IMR-90 (cell line): Measurements from ENCODE around the gene ATP1A1. TPM values are rescaled to one million over a fixed set of nuclear protein-coding genes. Genes with fewer than 3 reads are reported as not detected.

Experiments used
- ATAC-seq: fragments of 200-7000 bp; cut with Tn5 transposase; 2 replicates; pipeline ENCODE4 v1.9.1; 2020; ENCODE audit warnings: low read depth, mild to moderate bottlenecking, moderate library complexity
- BruUV-seq: library from RNA; stranded (reverse); fragments of 400-500 nt; replicated peaks from 2 replicates; lab custom pipeline; 2021; lab: Mats Ljungman, UMichigan
- CTCF ChIA-PET: fragments of 300-600 bp; formaldehyde crosslinking; extraction: SDS; loops from one replicate; lab custom pipeline; 2021; ENCODE audit warnings: antibody characterized with exemption; lab: Yijun Ruan, JAX
- POLR2A ChIA-PET: fragments of 300-600 bp; sonication (Branson Sonifier 250); formaldehyde crosslinking; loops from one replicate; lab custom pipeline; 2022; ENCODE audit warnings: antibody characterized with exemption; ENCODE audit not compliant: unreplicated experiment; lab: Charles Lee
- DNase-seq: peaks from one replicate; pipeline ENCODE4 v3.0.0; 2013
- H2AFZ ChIP-seq: replicated peaks from 2 replicates; pipeline ENCODE3; 2013; ENCODE audit warnings: low read length, mild to moderate bottlenecking; ENCODE audit not compliant: poor library complexity
- H2AK5ac ChIP-seq: 2 replicates; pipeline ENCODE4 v1.6.1; 2013; ENCODE audit warnings: low read depth, low read length, inconsistent platforms
- H2AK9ac ChIP-seq: replicated peaks from 2 replicates; pipeline ENCODE3; 2013; ENCODE audit warnings: mild to moderate bottlenecking, low read depth, low read length, moderate library complexity; ENCODE audit not compliant: poor library complexity
- H2BK120ac ChIP-seq: 2 replicates; pipeline ENCODE4 v1.6.1; 2013; ENCODE audit warnings: low read depth, low read length, inconsistent platforms
- H2BK15ac ChIP-seq: 3 replicates; pipeline ENCODE4 v1.6.1; 2013; ENCODE audit warnings: low read depth, low read length, inconsistent platforms
- H2BK20ac ChIP-seq: 2 replicates; pipeline ENCODE4 v1.6.1; 2013; ENCODE audit warnings: low read depth, mild to moderate bottlenecking, inconsistent platforms, low read length, moderate library complexity
- H2BK5ac ChIP-seq: 2 replicates; pipeline ENCODE4 v1.6.1; 2013; ENCODE audit warnings: mild to moderate bottlenecking, low read depth, low read length, inconsistent platforms; ENCODE audit not compliant: poor library complexity, severe bottlenecking
- H3K14ac ChIP-seq: replicated peaks from 2 replicates; pipeline ENCODE4 v1.6.1; 2013; ENCODE audit warnings: low read depth, low read length, inconsistent platforms
- H3K18ac ChIP-seq: 2 replicates; pipeline ENCODE4 v1.6.1; 2013; ENCODE audit warnings: low read depth, low read length, control low read depth
- H3K23ac ChIP-seq: 2 replicates; pipeline ENCODE4 v1.6.1; 2013; ENCODE audit warnings: low read depth, low read length, inconsistent platforms
- H3K27ac ChIP-seq: 2 replicates; pipeline ENCODE4 v1.5.1; 2013; ENCODE audit warnings: mild to moderate bottlenecking, control low read depth, low read length; ENCODE audit not compliant: insufficient read depth
- H3K27me3 ChIP-seq: 2 replicates; pipeline ENCODE4 v1.6.1; 2013; ENCODE audit warnings: low read length; ENCODE audit not compliant: control insufficient read depth, insufficient read depth
- H3K36me3 ChIP-seq: 2 replicates; pipeline ENCODE4 v1.6.1; 2013; ENCODE audit warnings: low read length, mixed read lengths; ENCODE audit not compliant: control insufficient read depth, insufficient read depth
- H3K4ac ChIP-seq: 2 replicates; pipeline ENCODE4 v1.6.1; 2013; ENCODE audit warnings: low read depth, low read length, inconsistent platforms
- H3K4me1 ChIP-seq: 2 replicates; pipeline ENCODE4 v1.6.1; 2013; ENCODE audit warnings: low read length, mixed read lengths; ENCODE audit not compliant: control insufficient read depth, insufficient read depth
- H3K4me2 ChIP-seq: 2 replicates; pipeline ENCODE4 v1.6.1; 2013; ENCODE audit warnings: low read depth, mild to moderate bottlenecking, control low read depth, low read length, moderate library complexity
- H3K4me3 ChIP-seq: 2 replicates; pipeline ENCODE4 v1.5.1; 2013; ENCODE audit warnings: low read depth, mild to moderate bottlenecking, control low read depth, low read length, moderate library complexity; ENCODE audit not compliant: insufficient read depth
- H3K56ac ChIP-seq: 2 replicates; pipeline ENCODE4 v1.6.1; 2013; ENCODE audit warnings: low read length, inconsistent platforms; ENCODE audit not compliant: insufficient read depth; ENCODE audit errors: extremely low read depth
- H3K79me1 ChIP-seq, 2 experiments: 2 replicates each; pipeline ENCODE4 v1.6.1; 2013; ENCODE audit warnings: low read length in 2 of 2, inconsistent platforms in 1 of 2, low read depth in 1 of 2
- H3K9ac ChIP-seq: 2 replicates; pipeline ENCODE4 v1.6.1; 2013; ENCODE audit warnings: low read depth, low read length, control low read depth
- H3K9me1 ChIP-seq: 2 replicates; pipeline ENCODE4 v1.6.1; 2013; ENCODE audit warnings: low read length, inconsistent platforms; ENCODE audit not compliant: insufficient read depth
- H3K9me3 ChIP-seq: 2 replicates; pipeline ENCODE4 v1.6.1; 2013; ENCODE audit warnings: low read length; ENCODE audit not compliant: control insufficient read depth, insufficient read depth
- H4K20me1 ChIP-seq: 2 replicates; pipeline ENCODE4 v1.6.1; 2013; ENCODE audit warnings: low read length, inconsistent platforms; ENCODE audit not compliant: insufficient read depth
- H4K5ac ChIP-seq: 2 replicates; pipeline ENCODE4 v1.6.1; 2013; ENCODE audit warnings: mild to moderate bottlenecking, low read depth, low read length, control low read depth
- H4K8ac ChIP-seq, 2 experiments: 2 replicates each; pipeline ENCODE4 v1.6.1; 2013; ENCODE audit warnings: low read depth in 2 of 2, low read length in 2 of 2, control low read depth in 1 of 2, inconsistent platforms in 1 of 2
- H4K91ac ChIP-seq: 2 replicates; pipeline ENCODE4 v1.6.1; 2013; ENCODE audit warnings: low read depth, low read length, inconsistent platforms; ENCODE audit not compliant: insufficient read depth
- BHLHE40 ChIP-seq: fragments of 150-350 bp; IDR thresholded peaks from 2 replicates; pipeline ENCODE4 v1.6.1; 2016; ENCODE audit warnings: mild to moderate bottlenecking, low read depth, low read length
- CHD1 ChIP-seq: IDR thresholded peaks from 2 replicates; pipeline ENCODE4 v1.6.1; 2012; ENCODE audit warnings: low read depth, low read length, improper control_type of control experiment
- MAFK ChIP-seq: IDR thresholded peaks from 2 replicates; pipeline ENCODE4 v1.6.1; 2012; ENCODE audit warnings: low read depth, low read length, improper control_type of control experiment
- NFE2L2 ChIP-seq: fragments of 150-350 bp; IDR thresholded peaks from 2 replicates; pipeline ENCODE4 v1.6.1; 2016; ENCODE audit warnings: low read depth, mild to moderate bottlenecking, low read length
- POLR2A ChIP-seq: IDR thresholded peaks from 2 replicates; pipeline ENCODE4 v1.6.1; 2012; ENCODE audit warnings: mild to moderate bottlenecking, low read depth, low read length
- RAD21 ChIP-seq: IDR thresholded peaks from 2 replicates; pipeline ENCODE4 v1.6.1; 2012; ENCODE audit warnings: low read length, improper control_type of control experiment
- WGBS, 2 experiments: methylation state at CpG; one replicate each; pipeline versions ENCODE4 v1.1.5 to v1.1.7; 2013; ENCODE audit warnings: missing lambda C conversion rate in 2 of 2; ENCODE audit not compliant: insufficient read length in 1 of 2; ENCODE audit errors: extremely low coverage in 2 of 2; 5-methylcytosine and 5-hydroxymethylcytosine counted together
- dilution Hi-C: fragments of 300-500 bp; cut with HindIII; formaldehyde crosslinking; loops from one replicate; pipeline ENCODE4 v1.14.3; 2018; ENCODE audit warnings: low sequenced_read_pairs; ENCODE audit not compliant: unreplicated experiment
- in situ Hi-C: fragments of 300-500 bp; cut with MboI; formaldehyde crosslinking; loops from 3 replicates; pipeline ENCODE4 v1.14.3; 2019; ENCODE audit warnings: low sequenced_read_pairs, inconsistent platforms, mixed read lengths
- intact Hi-C: fragments of 100-400 bp; cut with micrococcal nuclease; formaldehyde crosslinking; loops from 2 replicates; pipeline ENCODE4 v1.10.0; 2022
- polyA plus RNA-seq, 3 experiments: library from polyadenylated mRNA; depleted of rRNA; stranded (reverse); fragments of >200 nt; gene quantifications; 2 replicates each; pipeline ENCODE4 v1.2.3, GENCODE V29; 2012; ENCODE audit warnings: low replicate concordance in 1 of 3
- total RNA-seq: library from RNA; depleted of rRNA; stranded (reverse); fragments of >200 nt; gene quantifications from 2 replicates; pipeline ENCODE4 v1.2.3, GENCODE V29; 2012
- TF ChIP-seq, protein P1 (sequence below): fragments of 150-350 bp; IDR thresholded peaks from 2 replicates; pipeline ENCODE4 v1.6.1; 2017; ENCODE audit warnings: mild to moderate bottlenecking, antibody characterized with exemption, low read length, low read depth
- TF ChIP-seq, protein P2 (sequence below): conservative IDR thresholded peaks from 2 replicates; pipeline ENCODE4 v1.5.1; 2012; ENCODE audit warnings: mild to moderate bottlenecking, low read depth, low read length, improper control_type of control experiment

Gene ATP1A1
- total and polyA plus RNA-seq, 2 of the 4 experiments (the other 2 are of a cell fraction): 116 to 125 TPM

DNA sequence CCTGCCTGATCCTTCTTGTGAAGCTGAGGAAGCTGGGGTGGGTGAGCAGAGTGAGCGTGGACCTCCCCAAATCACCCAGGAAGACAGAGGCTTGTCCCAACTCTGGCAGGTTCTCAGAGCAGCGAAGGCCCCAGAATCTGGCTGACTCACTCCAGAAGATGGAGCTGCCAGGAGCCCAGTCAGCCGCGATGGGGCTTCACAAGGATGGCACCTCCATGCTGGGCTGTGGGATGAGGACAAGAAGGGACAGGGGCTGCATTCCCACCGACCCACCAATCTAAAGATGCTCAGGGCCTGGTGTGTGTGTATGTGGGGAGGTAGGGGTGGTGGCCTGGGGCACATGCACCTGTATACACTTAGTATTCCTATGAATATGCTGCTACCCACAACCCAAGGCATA is 52.9 kb downstream of the ATP1A1 start:
- H3K27me3 ChIP-seq: peaks cover 15% of the 10 kb centered on the region
- no peak for ATAC-seq
- H3K18ac ChIP-seq: no peak overlapping the region
- H4K8ac ChIP-seq: no peak overlapping the region
- no peak overlapping the region for H4K5ac ChIP-seq
- no peak overlapping the region for H3K27ac ChIP-seq
- H2BK120ac ChIP-seq: no peak overlapping the region
- ChIA-PET POLR2A (interaction anchor here (0.6 kb wide), 1 partner anchor 31 kb away, joined by 6 read pairs; no protein-coding TSS in a partner anchor), CTCF (no interaction called here)
- no peak overlapping the region for H2AK5ac ChIP-seq
- no CpG with 5 or more reads among the region's 5 CpGs for WGBS, 2 experiments
- H3K56ac ChIP-seq: no peak overlapping the region
- no peak overlapping the region for H2BK20ac ChIP-seq
- no peak overlapping the region for H3K4me2 ChIP-seq
- H3K4me1 ChIP-seq: no peaks in the 10 kb centered on the region
- no peak overlapping the region for H2BK15ac ChIP-seq
- no peak overlapping the region for H3K9ac ChIP-seq
- no TSS peak for BruUV-seq
- H3K4me3 ChIP-seq: no peak overlapping the region
- no peak overlapping the region for H3K14ac ChIP-seq
- TF ChIP-seq RAD21: no peak
- TF ChIP-seq POLR2A: no peak
- no peak for TF ChIP-seq CHD1
- TF ChIP-seq MAFK: no peak
- TF ChIP-seq, protein P1, sequence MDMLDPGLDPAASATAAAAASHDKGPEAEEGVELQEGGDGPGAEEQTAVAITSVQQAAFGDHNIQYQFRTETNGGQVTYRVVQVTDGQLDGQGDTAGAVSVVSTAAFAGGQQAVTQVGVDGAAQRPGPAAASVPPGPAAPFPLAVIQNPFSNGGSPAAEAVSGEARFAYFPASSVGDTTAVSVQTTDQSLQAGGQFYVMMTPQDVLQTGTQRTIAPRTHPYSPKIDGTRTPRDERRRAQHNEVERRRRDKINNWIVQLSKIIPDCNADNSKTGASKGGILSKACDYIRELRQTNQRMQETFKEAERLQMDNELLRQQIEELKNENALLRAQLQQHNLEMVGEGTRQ: no peak
- TF ChIP-seq, protein P2, sequence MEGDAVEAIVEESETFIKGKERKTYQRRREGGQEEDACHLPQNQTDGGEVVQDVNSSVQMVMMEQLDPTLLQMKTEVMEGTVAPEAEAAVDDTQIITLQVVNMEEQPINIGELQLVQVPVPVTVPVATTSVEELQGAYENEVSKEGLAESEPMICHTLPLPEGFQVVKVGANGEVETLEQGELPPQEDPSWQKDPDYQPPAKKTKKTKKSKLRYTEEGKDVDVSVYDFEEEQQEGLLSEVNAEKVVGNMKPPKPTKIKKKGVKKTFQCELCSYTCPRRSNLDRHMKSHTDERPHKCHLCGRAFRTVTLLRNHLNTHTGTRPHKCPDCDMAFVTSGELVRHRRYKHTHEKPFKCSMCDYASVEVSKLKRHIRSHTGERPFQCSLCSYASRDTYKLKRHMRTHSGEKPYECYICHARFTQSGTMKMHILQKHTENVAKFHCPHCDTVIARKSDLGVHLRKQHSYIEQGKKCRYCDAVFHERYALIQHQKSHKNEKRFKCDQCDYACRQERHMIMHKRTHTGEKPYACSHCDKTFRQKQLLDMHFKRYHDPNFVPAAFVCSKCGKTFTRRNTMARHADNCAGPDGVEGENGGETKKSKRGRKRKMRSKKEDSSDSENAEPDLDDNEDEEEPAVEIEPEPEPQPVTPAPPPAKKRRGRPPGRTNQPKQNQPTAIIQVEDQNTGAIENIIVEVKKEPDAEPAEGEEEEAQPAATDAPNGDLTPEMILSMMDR: no peak
- TF ChIP-seq BHLHE40: no peak
- no peak for TF ChIP-seq NFE2L2
- no peaks in the 10 kb centered on the region for H3K36me3 ChIP-seq
- intact Hi-C loops (loop anchor here (2.0 kb wide), 1 partner anchor 21 kb away; no protein-coding TSS in a partner anchor), dilution Hi-C loops (no loop called here), in situ Hi-C loops (no loop called here)
- DNase-seq: no peak
- H3K9me1 ChIP-seq: no peaks in the 10 kb centered on the region
- H2AFZ ChIP-seq: no peak overlapping the region
- no peaks in the 10 kb centered on the region for H3K9me3 ChIP-seq
- H3K4ac ChIP-seq: no peak overlapping the region
- H4K91ac ChIP-seq: no peak overlapping the region
- H4K20me1 ChIP-seq: no peaks in the 10 kb centered on the region
- no peak overlapping the region for H3K23ac ChIP-seq
- H3K79me1 ChIP-seq: no peaks in the 10 kb centered on the region
- no peak overlapping the region for H2BK5ac ChIP-seq
- no peak overlapping the region for H2AK9ac ChIP-seq
